Testis (tissue), 2 donors: ENCODE results near the gene NCR2.

ENCODE experiments used
- CTCF ChIP-seq, 3 experiments: fragments of 450-650 bp in 2 of 3; fragments of 200-600 bp in 1 of 3; sonication (generic) in 1 of 3; IDR thresholded peaks; one replicate each; pipeline ENCODE4 v1.5.1; 2016 to 2019; ENCODE audit warnings: antibody characterized with exemption in 3 of 3, mild to moderate bottlenecking in 2 of 3, moderate library complexity in 1 of 3
- POLR2A ChIP-seq: fragments of 450-650 bp; IDR thresholded peaks from one replicate; pipeline ENCODE4 v1.6.1; 2017; ENCODE audit warnings: antibody characterized with exemption, mild to moderate bottlenecking, moderate library complexity

- no peak for TF ChIP-seq POLR2A
- no peak for TF ChIP-seq CTCF (IDR thresholded peaks at IDR 0.05)
These were observed 31.7 kb downstream of the NCR2 start for GRCh38 chr6:41367061-41367460.
